Measurements from ENCODE around the gene DEPDC4.

DEPDC4 gene

DNA sequence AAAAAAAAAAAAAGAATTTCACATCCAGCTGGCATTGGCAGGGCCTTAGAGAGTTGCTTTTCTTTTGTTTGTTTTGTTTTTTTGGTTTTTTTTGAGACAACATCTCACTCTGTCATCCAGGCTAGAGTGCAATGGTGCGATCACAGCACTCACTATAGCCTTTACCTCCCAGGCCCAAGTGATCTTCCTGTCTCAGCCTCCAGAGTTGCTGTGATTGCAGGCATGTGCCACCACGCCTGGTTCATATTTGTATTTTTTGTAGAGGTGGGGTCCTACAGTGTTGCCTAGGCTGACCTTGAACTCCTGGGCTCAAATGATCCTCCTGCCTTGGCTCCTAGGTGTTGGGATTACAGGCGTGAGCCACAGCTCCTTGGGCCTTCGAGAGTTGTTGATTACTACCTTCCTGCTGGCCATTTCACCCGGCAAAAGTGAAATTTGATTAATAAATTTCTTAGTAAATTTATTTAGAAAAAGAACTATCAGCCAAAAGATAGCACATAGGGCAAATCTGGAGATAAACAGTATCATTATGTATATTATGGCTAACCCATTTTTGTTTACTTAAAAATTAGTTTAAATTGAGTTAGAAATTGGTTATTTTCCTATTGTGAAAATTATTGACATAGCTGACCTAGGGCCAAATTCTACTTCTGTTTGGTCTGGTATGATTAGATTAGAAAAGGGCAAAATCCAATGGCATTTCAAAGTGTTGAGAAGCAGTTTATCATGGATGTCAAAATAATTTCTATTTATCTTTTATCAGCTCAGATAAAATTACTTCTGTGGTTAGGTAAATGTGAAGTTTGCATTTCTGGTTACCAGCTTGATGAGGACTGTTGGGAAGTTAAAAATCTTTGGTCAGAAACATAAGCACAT, 53.6 kb downstream of the DEPDC4 start:
- DNase-seq (ENCODE audit: low spot score): no peak

DNA sequence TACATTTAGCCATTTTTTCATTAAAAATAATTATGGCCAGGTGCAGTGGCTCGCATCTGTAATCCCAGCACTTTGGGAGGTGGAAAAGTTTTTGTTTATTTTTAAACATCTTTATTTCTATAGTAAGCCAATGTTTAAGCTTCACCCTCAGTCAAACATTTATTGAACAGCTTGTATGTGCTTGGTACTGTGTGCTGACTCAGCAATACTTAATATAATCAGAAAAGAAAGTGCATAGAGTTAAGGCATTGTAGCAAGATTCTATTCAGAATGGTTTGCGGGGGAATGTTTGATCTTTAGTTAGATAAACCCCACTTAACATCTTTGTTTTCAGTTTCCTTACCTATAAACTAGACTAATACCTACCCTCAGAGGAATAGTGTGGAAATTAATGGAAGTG, 55.2 kb downstream of the DEPDC4 start:
- DNase-seq (ENCODE audit: low spot score): no peak

- no peak for DNase-seq (ENCODE audit: low spot score)
Measured at GRCh38 chr12:100208834-100209233, 58.0 kb downstream of the DEPDC4 start.

GRCh38 chr12:100207311-100207710, 59.6 kb downstream of the DEPDC4 start:
- DNase-seq (ENCODE audit: low spot score): no peak

DNA sequence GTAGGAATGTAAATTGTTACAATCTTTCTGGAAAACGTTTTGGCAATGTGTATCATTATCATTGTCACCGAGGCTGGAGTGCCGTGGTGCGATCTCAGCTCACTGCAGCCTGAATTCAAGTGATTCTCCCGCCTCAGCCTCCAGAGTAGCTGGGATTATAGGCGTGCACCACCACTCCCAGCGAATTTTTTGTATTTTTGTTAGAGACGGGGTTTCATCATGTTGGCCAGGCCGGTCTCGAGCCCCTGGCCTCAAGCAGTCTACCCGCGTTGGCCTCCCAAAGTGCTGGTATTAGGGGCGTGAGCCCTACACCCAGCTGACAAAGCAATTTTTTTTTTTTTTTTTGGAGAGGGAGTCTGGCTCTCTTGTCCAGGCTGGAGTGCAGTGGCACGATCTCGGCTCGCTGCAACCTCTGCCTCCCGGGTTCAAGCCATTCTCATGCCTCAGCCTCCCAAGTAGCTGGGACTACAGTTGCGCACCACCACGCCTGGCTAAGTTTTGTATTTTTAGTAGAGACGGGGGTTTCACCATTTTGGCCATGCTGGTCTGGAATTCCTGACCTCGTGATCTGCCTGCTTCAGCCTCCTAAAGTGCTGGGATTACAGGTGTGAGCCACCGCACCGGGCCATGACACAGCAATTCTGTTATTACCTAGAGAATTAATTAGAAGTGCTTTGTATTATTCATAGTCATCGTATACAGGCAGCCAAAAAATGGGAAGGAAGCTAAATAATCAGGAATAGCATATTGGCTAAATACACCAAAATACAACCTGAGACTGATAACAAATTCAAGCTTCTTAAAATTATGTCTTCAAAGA, 65.1 kb downstream of the DEPDC4 start:
- no peak for DNase-seq (ENCODE audit: low spot score)

DNA sequence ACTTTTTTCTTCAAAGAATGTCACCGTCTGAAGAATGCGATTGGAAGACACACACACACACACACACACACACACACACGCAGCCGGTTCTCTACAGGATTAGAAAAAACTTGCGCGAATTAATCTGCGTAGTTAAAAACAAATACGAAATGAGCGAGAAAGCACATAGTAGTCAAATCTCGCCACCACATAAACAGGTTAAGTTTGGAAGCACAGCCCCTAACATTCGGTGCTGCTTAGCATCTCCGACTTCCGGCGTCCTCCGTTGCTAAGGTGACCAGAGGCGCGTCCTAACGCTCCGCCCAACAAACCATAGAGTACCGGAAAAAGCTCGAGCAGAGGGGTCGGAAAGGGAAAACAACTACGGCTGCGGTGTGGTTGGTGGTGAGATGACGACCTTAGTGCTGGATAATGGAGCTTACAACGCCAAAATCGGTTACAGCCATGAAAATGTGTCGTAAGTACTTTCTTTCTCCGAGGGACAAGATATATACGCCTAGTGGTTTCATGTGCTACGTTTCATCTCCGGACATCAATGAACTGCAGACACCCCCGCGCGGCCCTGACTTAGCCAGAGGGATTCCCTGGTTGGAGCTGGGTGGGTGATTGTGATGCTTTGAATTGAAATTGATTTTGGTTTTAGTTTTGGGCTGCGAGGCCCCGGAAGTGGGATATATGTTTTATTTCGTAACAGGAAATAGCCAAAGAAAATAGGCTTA, 66.3 kb downstream of the DEPDC4 start, which contains the start of gene ACTR6:
Gene ACTR6, plus strand, starts transcription at position 353 of the 719 bp plus-strand sequence. Its CDS starts 37 bp downstream, at position 390.
- DNase-seq (ENCODE audit: low spot score): peak; percentile 96

GRCh38 chr12:100199347-100200149, 67.3 kb downstream of the DEPDC4 start:
- DNase-seq (ENCODE audit: low spot score): peak; percentile 76

GRCh38 chr12:100199023-100199346, 67.9 kb downstream of the DEPDC4 start:
- DNase-seq (ENCODE audit: low spot score): no peak

GRCh38 chr12:100197486-100197885, 69.4 kb downstream of the DEPDC4 start:
- no peak for DNase-seq (ENCODE audit: low spot score)

DNA sequence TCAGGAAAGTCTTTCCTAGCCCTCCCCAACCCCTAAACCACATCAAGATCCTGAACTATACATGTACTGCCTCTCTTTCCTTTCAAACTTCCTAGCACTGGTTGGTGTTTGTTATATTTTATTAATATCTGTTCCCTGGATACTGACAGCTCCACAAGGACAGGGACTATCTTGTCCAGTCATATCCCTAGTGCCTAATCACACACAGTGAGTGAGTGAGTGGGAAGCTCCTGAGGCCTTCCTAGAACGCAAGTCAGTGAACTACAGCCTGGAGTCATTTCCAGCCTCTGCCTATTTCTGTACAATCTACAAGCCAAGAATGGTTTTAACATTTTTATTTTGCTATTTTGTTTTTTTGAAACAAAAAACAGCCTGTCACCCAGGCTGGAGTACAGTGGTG, 73.8 kb downstream of the DEPDC4 start:
- no peak for DNase-seq (ENCODE audit: low spot score)

Measured in activated CD4-positive, alpha-beta T cell treated with anti-CD3 and anti-CD28 coated beads, Interleukin-2, Interleukin-4, amounts not matched to agents 100 ng/mL and 50 ng/mL, durations not matched to agents 16 hours and 8 hours (primary cell).